H9 (cell line): ENCODE results near the gene NPAS1. TPM values are rescaled to one million over a fixed set of nuclear protein-coding genes. Genes with fewer than 3 reads are reported as not detected.
A peak's percentile ranks its signal among the peaks of the same experiment; 100 is the strongest.

Source experiments
- DNase-seq: peaks from one replicate; pipeline ENCODE4 v3.0.0-alpha.2; 2017
- H2AFZ ChIP-seq: one replicate; pipeline ENCODE4 v1.6.1; 2013; ENCODE audit warnings: mild to moderate bottlenecking, low read length, control low read depth, moderate library complexity
- H2AK5ac ChIP-seq: 2 replicates; pipeline ENCODE4 v1.6.1; 2013; ENCODE audit warnings: low read length, control low read depth, mixed read lengths; ENCODE audit not compliant: insufficient read length
- H2BK120ac ChIP-seq: one replicate; pipeline ENCODE4 v1.6.1; 2013; ENCODE audit warnings: low read depth, mild to moderate bottlenecking, low read length, control low read depth, inconsistent platforms; ENCODE audit not compliant: poor library complexity, severe bottlenecking
- H2BK12ac ChIP-seq: 2 replicates; pipeline ENCODE4 v1.6.1; 2013; ENCODE audit warnings: low read length, control low read depth, mixed read lengths, low read depth; ENCODE audit not compliant: insufficient read length
- H2BK15ac ChIP-seq: 2 replicates; pipeline ENCODE4 v1.6.1; 2013; ENCODE audit warnings: low read depth, low read length, control low read depth
- H2BK20ac ChIP-seq: one replicate; pipeline ENCODE4 v1.6.1; 2013; ENCODE audit warnings: low read depth, mild to moderate bottlenecking, low read length, control low read depth, inconsistent platforms; ENCODE audit not compliant: poor library complexity, severe bottlenecking
- H2BK5ac ChIP-seq: 2 replicates; pipeline ENCODE4 v1.6.1; 2013; ENCODE audit warnings: low read length, control low read depth, mixed read lengths; ENCODE audit not compliant: insufficient read length
- H3K14ac ChIP-seq: 2 replicates; pipeline ENCODE4 v1.6.1; 2013; ENCODE audit warnings: low read length, control low read depth; ENCODE audit not compliant: insufficient read depth
- H3K18ac ChIP-seq: 2 replicates; pipeline ENCODE4 v1.6.1; 2013; ENCODE audit warnings: low read depth, mild to moderate bottlenecking, mixed read lengths, low read length, control low read depth; ENCODE audit not compliant: insufficient read length
- H3K23ac ChIP-seq: 2 replicates; pipeline ENCODE4 v1.6.1; 2013; ENCODE audit warnings: low read length, control low read depth, mixed read lengths, low read depth; ENCODE audit not compliant: insufficient read length
- H3K23me2 ChIP-seq: 2 replicates; pipeline ENCODE4 v1.6.1; 2013; ENCODE audit warnings: low read depth, mild to moderate bottlenecking, mixed read lengths, low read length, control low read depth; ENCODE audit not compliant: insufficient read length, poor library complexity, severe bottlenecking
- H3K27ac ChIP-seq: 2 replicates; pipeline ENCODE4 v1.5.1; 2013; ENCODE audit warnings: low read length, control low read depth, mixed read lengths, low read depth; ENCODE audit not compliant: insufficient read length
- H3K27me3 ChIP-seq: 2 replicates; pipeline ENCODE4 v1.6.1; 2013; ENCODE audit warnings: low read length, control low read depth, inconsistent platforms; ENCODE audit not compliant: insufficient read depth
- H3K4ac ChIP-seq: 2 replicates; pipeline ENCODE4 v1.6.1; 2013; ENCODE audit warnings: low read depth, mild to moderate bottlenecking, control low read depth, inconsistent platforms, low read length, moderate library complexity
- H3K4me1 ChIP-seq: 2 replicates; pipeline ENCODE4 v1.6.1; 2013; ENCODE audit warnings: low read length, control low read depth, inconsistent platforms; ENCODE audit not compliant: insufficient read depth
- H3K4me2 ChIP-seq: 2 replicates; pipeline ENCODE4 v1.6.1; 2013; ENCODE audit warnings: low read length, control low read depth, mixed read lengths; ENCODE audit not compliant: insufficient read length, insufficient read depth
- H3K56ac ChIP-seq: 2 replicates; pipeline ENCODE4 v1.6.1; 2013; ENCODE audit warnings: low read depth, mild to moderate bottlenecking, mixed read lengths, low read length, control low read depth; ENCODE audit not compliant: insufficient read length
- H3K79me1 ChIP-seq: 2 replicates; pipeline ENCODE4 v1.6.1; 2013; ENCODE audit warnings: low read depth, mild to moderate bottlenecking, moderate library complexity, low read length, control low read depth, inconsistent platforms; ENCODE audit not compliant: insufficient read depth, poor library complexity, severe bottlenecking
- H3K79me2 ChIP-seq: 2 replicates; pipeline ENCODE4 v1.6.1; 2013; ENCODE audit warnings: low read length, control low read depth, inconsistent platforms; ENCODE audit not compliant: insufficient read depth
- H3K9ac ChIP-seq: 2 replicates; pipeline ENCODE4 v1.6.1; 2013; ENCODE audit warnings: low read length, control low read depth, mixed read lengths; ENCODE audit not compliant: insufficient read length; ENCODE audit errors: extremely low read depth
- H3K9me3 ChIP-seq: one replicate; pipeline ENCODE4 v1.6.1; 2013; ENCODE audit warnings: low read depth, low read length, inconsistent platforms; ENCODE audit not compliant: control insufficient read depth
- H3T11ph ChIP-seq: one replicate; pipeline ENCODE4 v1.6.1; 2013; ENCODE audit warnings: mild to moderate bottlenecking, low read length, control low read depth, inconsistent platforms
- H4K20me1 ChIP-seq: one replicate; pipeline ENCODE4 v1.6.1; 2013; ENCODE audit not compliant: control insufficient read depth, insufficient read length, insufficient read depth
- H4K5ac ChIP-seq: 2 replicates; pipeline ENCODE4 v1.6.1; 2013; ENCODE audit warnings: low read depth, mild to moderate bottlenecking, mixed read lengths, low read length, control low read depth; ENCODE audit not compliant: insufficient read length
- H4K8ac ChIP-seq: replicated peaks from 2 replicates; pipeline ENCODE4 v1.6.1; 2013; ENCODE audit warnings: low read length, control low read depth, mixed read lengths, low read depth; ENCODE audit not compliant: insufficient read length
- H4K91ac ChIP-seq: 2 replicates; pipeline ENCODE4 v1.6.1; 2013; ENCODE audit warnings: low read depth, mild to moderate bottlenecking, moderate library complexity, mixed read lengths, low read length, control low read depth; ENCODE audit not compliant: insufficient read length
- H3K27ac Mint-ChIP-seq, 3 experiments: 2 replicates in 2 of 3; 3 replicates in 1 of 3; pipeline ENCODE4 v1.8.0; 2020 to 2021; ENCODE audit warnings: mixed read lengths in 3 of 3, mild to moderate bottlenecking in 1 of 3, moderate library complexity in 1 of 3
- H3K27me3 Mint-ChIP-seq: 2 replicates; pipeline ENCODE4 v1.8.0; 2021; ENCODE audit warnings: low read depth, mild to moderate bottlenecking, moderate library complexity, mixed read lengths
- H3K36me3 Mint-ChIP-seq, 3 experiments: 2 replicates in 2 of 3; 3 replicates in 1 of 3; pipeline ENCODE4 v1.8.0; 2020 to 2021; ENCODE audit warnings: low read depth in 3 of 3, mixed read lengths in 3 of 3; ENCODE audit not compliant: insufficient read depth in 1 of 3
- H3K4me1 Mint-ChIP-seq, 2 experiments: 2 replicates each; pipeline ENCODE4 v1.8.0; 2020; ENCODE audit warnings: mixed read lengths in 2 of 2
- H3K4me3 Mint-ChIP-seq, 2 experiments: 2 replicates in 1 of 2; 3 replicates in 1 of 2; pipeline ENCODE4 v1.8.0; 2020 to 2021; ENCODE audit warnings: mild to moderate bottlenecking in 2 of 2, mixed read lengths in 2 of 2, moderate library complexity in 1 of 2
- H3K9me3 Mint-ChIP-seq, 2 experiments: 2 replicates in 1 of 2; 3 replicates in 1 of 2; pipeline ENCODE4 v1.8.0; 2020; ENCODE audit warnings: mild to moderate bottlenecking in 2 of 2, mixed read lengths in 2 of 2, moderate library complexity in 1 of 2
- WGBS: extraction: QIAGEN DNeasy Blood & Tissue Kit; methylation state at CpG from one replicate; pipeline ENCODE4 v1.1.7; 2013; ENCODE audit warnings: missing lambda C conversion rate, low lambda C conversion rate, mixed read lengths; ENCODE audit not compliant: insufficient read length; ENCODE audit errors: extremely low coverage; 5-methylcytosine and 5-hydroxymethylcytosine counted together
- total RNA-seq: library from RNA; stranded (reverse); gene quantifications from 2 replicates; pipeline ENCODE4 v1.2.1, GENCODE V29; 2021
- TF ChIP-seq, protein P1 (sequence below): fragments of 200-600 bp; sonication (generic); conservative IDR thresholded peaks from 3 replicates; pipeline ENCODE4 v1.8.0; 2021; ENCODE audit warnings: antibody characterized with exemption, mild to moderate bottlenecking

Gene NPAS1
- total RNA-seq, 1 experiment from 2014 or later: 17.8 TPM

DNA sequence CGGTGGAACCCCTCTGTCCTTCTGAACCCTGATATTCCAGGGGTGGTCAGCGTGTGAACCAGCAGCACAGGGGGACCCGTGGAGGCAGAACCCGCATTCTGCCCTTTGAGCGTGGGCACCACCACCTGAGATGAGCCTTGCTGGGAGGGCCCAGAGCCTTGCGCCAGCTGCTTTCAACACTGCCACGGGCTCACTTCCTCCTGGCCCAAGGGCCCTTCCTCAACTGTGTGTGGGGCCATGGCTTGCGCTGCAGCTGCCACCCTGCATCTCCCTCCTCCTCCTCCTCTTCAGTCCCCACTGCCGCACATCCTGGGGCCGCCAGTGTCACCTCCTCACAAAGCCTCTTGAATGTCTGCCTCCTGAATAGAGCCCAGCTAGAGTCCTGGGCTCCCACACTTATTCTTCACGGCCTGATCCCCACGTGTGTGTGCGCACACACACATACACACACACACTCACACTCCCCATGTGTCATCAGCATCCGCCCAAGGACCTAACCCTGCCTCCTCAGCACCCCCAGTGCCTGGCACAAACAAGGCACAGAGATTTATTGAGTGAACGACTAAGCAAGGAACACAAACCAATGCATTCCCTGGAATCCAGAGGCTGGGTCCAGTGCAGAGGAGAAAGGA is 55.7 kb downstream of the NPAS1 start:
- Histone ChIP-seq H2BK120ac (no peak overlapping the region), H2BK12ac (no peak overlapping the region), H3K27ac (no peak overlapping the region), H3K4me2 (no peak overlapping the region), H3K9ac (no peak overlapping the region), H2BK5ac (no peak overlapping the region), H3K56ac (no peak overlapping the region), H2BK20ac (no peak overlapping the region), H4K91ac (no peak overlapping the region), H3K27me3 (no peaks in the 10 kb centered on the region), H4K5ac (no peak overlapping the region), H3K14ac (no peak overlapping the region), H3K18ac (no peak overlapping the region), H3T11ph (no peak overlapping the region), H2BK15ac (no peak overlapping the region), H2AFZ (no peak overlapping the region), H4K8ac (no peak overlapping the region), H3K79me1 (no peaks in the 10 kb centered on the region), H3K23ac (no peak overlapping the region), H3K4ac (no peak overlapping the region), H3K9me3 (no peaks in the 10 kb centered on the region), H3K79me2 (no peaks in the 10 kb centered on the region), H3K23me2 (no peaks in the 10 kb centered on the region), H4K20me1 (peaks cover 2% of the 10 kb centered on the region), H3K4me1 (no peaks in the 10 kb centered on the region), H2AK5ac (no peak overlapping the region)
- peaks cover 0 to 3% of the 10 kb centered on the region in 2 experiments; a peak in 2 of 4 replicates for H3K4me1 Mint-ChIP-seq
- H3K4me3 Mint-ChIP-seq: no peak overlapping the region
- no peak for DNase-seq
- H3K36me3 Mint-ChIP-seq: peaks cover 35 to 75% (median 70%) of the 10 kb centered on the region in 3 experiments; a peak in 6 of 7 replicates
- H3K9me3 Mint-ChIP-seq: no peaks in the 10 kb centered on the region
- no peaks in the 10 kb centered on the region for H3K27me3 Mint-ChIP-seq
- TF ChIP-seq, protein P1, sequence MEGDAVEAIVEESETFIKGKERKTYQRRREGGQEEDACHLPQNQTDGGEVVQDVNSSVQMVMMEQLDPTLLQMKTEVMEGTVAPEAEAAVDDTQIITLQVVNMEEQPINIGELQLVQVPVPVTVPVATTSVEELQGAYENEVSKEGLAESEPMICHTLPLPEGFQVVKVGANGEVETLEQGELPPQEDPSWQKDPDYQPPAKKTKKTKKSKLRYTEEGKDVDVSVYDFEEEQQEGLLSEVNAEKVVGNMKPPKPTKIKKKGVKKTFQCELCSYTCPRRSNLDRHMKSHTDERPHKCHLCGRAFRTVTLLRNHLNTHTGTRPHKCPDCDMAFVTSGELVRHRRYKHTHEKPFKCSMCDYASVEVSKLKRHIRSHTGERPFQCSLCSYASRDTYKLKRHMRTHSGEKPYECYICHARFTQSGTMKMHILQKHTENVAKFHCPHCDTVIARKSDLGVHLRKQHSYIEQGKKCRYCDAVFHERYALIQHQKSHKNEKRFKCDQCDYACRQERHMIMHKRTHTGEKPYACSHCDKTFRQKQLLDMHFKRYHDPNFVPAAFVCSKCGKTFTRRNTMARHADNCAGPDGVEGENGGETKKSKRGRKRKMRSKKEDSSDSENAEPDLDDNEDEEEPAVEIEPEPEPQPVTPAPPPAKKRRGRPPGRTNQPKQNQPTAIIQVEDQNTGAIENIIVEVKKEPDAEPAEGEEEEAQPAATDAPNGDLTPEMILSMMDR: no peak
- peak overlapping the region in 2 of 3 experiments; percentile 23 to 94; a peak in 3 of 7 replicates for H3K27ac Mint-ChIP-seq
- WGBS: no CpG with 5 or more reads among the region's 15 CpGs
